Karpas-422 (cell line): ENCODE measurements around the gene AK2. TPM values are rescaled to one million over a fixed set of nuclear protein-coding genes. Genes with fewer than 3 reads are reported as not detected.

ENCODE experiments used
- DNase-seq: peaks from one replicate; pipeline ENCODE4 v3.0.0-alpha.2; 2015
- H2AFZ ChIP-seq: fragments of 200-600 bp; sonication (generic); 2 replicates; pipeline ENCODE4 v1.6.1; 2014; ENCODE audit warnings: antibody characterized with exemption, low read length, mixed read lengths
- H3K27ac ChIP-seq: fragments of 200-600 bp; sonication (generic); 2 replicates; pipeline ENCODE4 v1.5.1; 2014; ENCODE audit warnings: mild to moderate bottlenecking, low read length, moderate library complexity
- H3K27me3 ChIP-seq: fragments of 200-600 bp; sonication (generic); 2 replicates; pipeline ENCODE4 v1.6.1; 2014; ENCODE audit warnings: low read length, mixed read lengths
- H3K36me3 ChIP-seq: fragments of 200-600 bp; sonication (generic); 2 replicates; pipeline ENCODE4 v1.6.1; 2014; ENCODE audit warnings: low read length, mixed read lengths; ENCODE audit not compliant: insufficient read depth
- H3K4me1 ChIP-seq: fragments of 200-600 bp; sonication (generic); 2 replicates; pipeline ENCODE4 v1.6.1; 2014; ENCODE audit warnings: mild to moderate bottlenecking, low read length, mixed read lengths
- H3K4me2 ChIP-seq: fragments of 200-600 bp; sonication (generic); 2 replicates; pipeline ENCODE4 v1.6.1; 2014; ENCODE audit warnings: low read length, low read depth, mild to moderate bottlenecking; ENCODE audit not compliant: poor library complexity, severe bottlenecking
- H3K4me3 ChIP-seq: fragments of 200-600 bp; sonication (generic); 2 replicates; pipeline ENCODE4 v1.5.1; 2014; ENCODE audit warnings: mild to moderate bottlenecking, antibody characterized with exemption, low read length, mixed read lengths
- H3K79me2 ChIP-seq: fragments of 200-600 bp; sonication (generic); 2 replicates; pipeline ENCODE4 v1.6.1; 2014; ENCODE audit warnings: mild to moderate bottlenecking, low read length, mixed read lengths
- H3K9ac ChIP-seq: fragments of 200-600 bp; sonication (generic); 2 replicates; pipeline ENCODE4 v1.6.0; 2014; ENCODE audit warnings: low read length
- H3K9me2 ChIP-seq: fragments of 200-600 bp; sonication (generic), shearing (Covaris generic); replicated peaks from 2 replicates; pipeline ENCODE4 v1.6.0; 2014; ENCODE audit warnings: mild to moderate bottlenecking, low read length, moderate library complexity; ENCODE audit not compliant: insufficient read depth
- H3K9me3 ChIP-seq: fragments of 300-700, 200-600 bp; sonication (generic); 2 replicates; pipeline ENCODE4 v1.6.1; 2014; ENCODE audit warnings: low read length, mixed read lengths
- H4K20me1 ChIP-seq: fragments of 200-600 bp; sonication (generic); 2 replicates; pipeline ENCODE4 v1.6.1; 2014; ENCODE audit warnings: mild to moderate bottlenecking, antibody characterized with exemption, low read length, low read depth; ENCODE audit not compliant: insufficient read depth
- total RNA-seq: library from RNA; depleted of rRNA; stranded (reverse); fragments of >200 nt; shearing (Covaris generic); gene quantifications from 2 replicates; pipeline ENCODE4 v1.2.3, GENCODE V29; 2014; ENCODE audit warnings: low replicate concordance; rRNA removed

The AK2 gene
- total RNA-seq, 1 experiment from 2014 or later: 145 TPM

- Histone ChIP-seq H3K27me3 (no peaks in the 10 kb centered on the region), H3K4me3 (peak overlapping the region; percentile 88), H2AFZ (no peak overlapping the region), H3K9me2 (no peaks in the 10 kb centered on the region), H3K27ac (peak overlapping the region; percentile 99), H3K4me1 (peaks cover 67% of the 10 kb centered on the region), H3K4me2 (peak overlapping the region; percentile 82), H3K36me3 (peaks cover 25% of the 10 kb centered on the region), H3K79me2 (peaks cover 81% of the 10 kb centered on the region), H3K9me3 (no peaks in the 10 kb centered on the region), H3K9ac (peak overlapping the region; percentile 92), H4K20me1 (peaks cover 21% of the 10 kb centered on the region)
- DNase-seq: peak; percentile 95
Measured at GRCh38 chr1:32960819-32961355, 75.8 kb downstream of the AK2 start.

- Histone ChIP-seq H3K9me3 (no peaks in the 10 kb centered on the region), H3K9me2 (no peaks in the 10 kb centered on the region), H3K27ac (peak overlapping the region; percentile 99), H2AFZ (no peak overlapping the region), H4K20me1 (peaks cover 21% of the 10 kb centered on the region), H3K4me1 (peaks cover 71% of the 10 kb centered on the region), H3K27me3 (no peaks in the 10 kb centered on the region), H3K9ac (peak overlapping the region; percentile 73), H3K4me2 (peak overlapping the region; percentile 82), H3K36me3 (peaks cover 25% of the 10 kb centered on the region), H3K79me2 (peaks cover 87% of the 10 kb centered on the region), H3K4me3 (peak overlapping the region; percentile 60)
- DNase-seq: peak; percentile 56
Measured at GRCh38 chr1:32960342-32960741, 76.3 kb downstream of the AK2 start.

DNA sequence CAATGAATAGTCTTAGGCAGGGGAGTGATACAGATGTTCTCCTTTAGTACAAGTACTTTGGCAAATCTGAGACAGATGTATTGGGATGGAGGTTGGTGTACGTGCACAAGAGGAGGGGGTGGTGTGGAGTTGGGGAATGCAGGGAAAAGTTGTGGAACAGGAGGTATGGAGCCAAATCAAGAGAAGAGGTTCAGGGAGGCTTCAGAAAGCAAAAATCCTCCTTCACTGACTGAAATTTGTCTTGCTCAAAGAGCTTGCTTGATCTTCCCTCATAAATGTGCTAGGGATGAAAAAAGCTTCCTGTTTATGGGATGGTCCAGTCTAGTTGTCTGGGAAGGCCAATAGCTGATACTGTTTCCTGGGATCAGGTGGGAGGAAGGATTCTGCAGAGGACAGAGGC lies 77.9 kb downstream of the AK2 start:
- Histone ChIP-seq H4K20me1 (peaks cover 26% of the 10 kb centered on the region), H3K9ac (peak overlapping the region; percentile 73), H3K9me2 (no peaks in the 10 kb centered on the region), H3K36me3 (peaks cover 33% of the 10 kb centered on the region), H3K4me2 (peak overlapping the region; percentile 82), H3K4me1 (peaks cover 81% of the 10 kb centered on the region), H2AFZ (no peak overlapping the region), H3K79me2 (peaks cover 99% of the 10 kb centered on the region), H3K4me3 (peak overlapping the region; percentile 60), H3K27me3 (no peaks in the 10 kb centered on the region), H3K9me3 (no peaks in the 10 kb centered on the region), H3K27ac (peak overlapping the region; percentile 99)
- no peak for DNase-seq

Other genes with a start within 250 kb of the AK2 start
- 118 and 159 TPM in 2 replicates for gene YARS1, start 219.5 kb downstream of the AK2 start, total RNA-seq
- gene S100PBP, start 219.2 kb downstream of the AK2 start, total RNA-seq: 23.7 and 30.8 TPM in 2 replicates
- not detected in 2 replicates for gene FNDC5, start 166.0 kb downstream of the AK2 start, total RNA-seq
- not detected in 2 replicates for gene HPCA, start 150.4 kb downstream of the AK2 start, total RNA-seq
- gene TMEM54, start 135.5 kb downstream of the AK2 start, total RNA-seq: 1.1 and 4.9 TPM in 2 replicates
- gene RNF19B, start 72.1 kb downstream of the AK2 start, total RNA-seq: 86.1 and 160 TPM in 2 replicates
- gene AZIN2, start 44.3 kb upstream of the AK2 start, total RNA-seq: 0.30 and 1.8 TPM in 2 replicates
- 9.1 and 18.7 TPM in 2 replicates for gene TRIM62, start 145.2 kb upstream of the AK2 start, total RNA-seq
- gene ZNF362, start 219.6 kb upstream of the AK2 start, total RNA-seq: 14.3 and 16.7 TPM in 2 replicates